HCT116 (cell line): ENCODE measurements around the gene TBX2. TPM values are rescaled to one million over a fixed set of nuclear protein-coding genes. Genes with fewer than 3 reads are reported as not detected.

Source experiments
- ATAC-seq: fragments of 200-7000 bp; cut with Tn5 transposase; 2 replicates; pipeline ENCODE4 v1.9.1; 2020; ENCODE audit warnings: mild to moderate bottlenecking, moderate library complexity
- BruUV-seq: library from RNA; stranded (reverse); fragments of 400-500 nt; replicated peaks from 2 replicates; lab custom pipeline; 2021; lab: Mats Ljungman, UMichigan
- CTCF ChIA-PET: fragments of 300-600 bp; sonication (Branson Sonifier 250); formaldehyde crosslinking; loops from one replicate; lab custom pipeline; 2021; ENCODE audit warnings: antibody characterized with exemption; lab: Charles Lee
- POLR2A ChIA-PET: fragments of 300-600, 350-600 bp; sonication (Branson Sonifier 250); formaldehyde crosslinking; loops from one replicate; lab custom pipeline; 2021; ENCODE audit warnings: antibody characterized with exemption; lab: Charles Lee
- RAD21 ChIA-PET, 2 experiments: fragments of 300-600 bp; sonication (Branson Sonifier 250); formaldehyde crosslinking; loops; one replicate each; lab custom pipeline; 2023; ENCODE audit warnings: low total read pairs in 2 of 2; ENCODE audit not compliant: uncharacterized antibody in 2 of 2, unreplicated experiment in 2 of 2, low non-redundant PET in 1 of 2; lab: Charles Lee
- DNase-seq: peaks from one replicate; pipeline ENCODE4 v3.0.0-alpha.2; 2010; ENCODE audit warnings: low read depth, low spot score
- H2AFZ ChIP-seq: fragments of 200-600 bp; shearing (Covaris generic), sonication (generic); 2 replicates; pipeline ENCODE4 v1.6.1; 2017; ENCODE audit warnings: low read depth, mixed run types, mixed read lengths, antibody characterized with exemption, low read length; ENCODE audit not compliant: poor library complexity, severe bottlenecking
- H3K27ac ChIP-seq: 2 replicates; pipeline ENCODE4 v1.5.1; 2012; ENCODE audit warnings: low read depth, low read length
- H3K27me3 ChIP-seq: fragments of 200-600 bp; sonication (generic); 2 replicates; pipeline ENCODE4 v1.6.1; 2016; ENCODE audit warnings: mixed run types, low read length, mixed read lengths; ENCODE audit not compliant: insufficient read depth
- H3K36me3 ChIP-seq, 2 experiments: fragments of 200-500 bp in 1 of 2; fragments of 200-600 bp in 1 of 2; sonication (Bioruptor generic) in 1 of 2; sonication (generic) in 1 of 2; 2 replicates each; pipeline versions ENCODE4 v1.5.1 to v1.6.1; 2014 to 2016; ENCODE audit warnings: low read length in 2 of 2, inconsistent platforms in 1 of 2, mixed read lengths in 1 of 2, mixed run types in 1 of 2; ENCODE audit not compliant: insufficient read depth in 2 of 2, control insufficient read depth in 1 of 2
- H3K4me1 ChIP-seq, 2 experiments: fragments of 200-600 bp in 1 of 2; sonication (generic) in 1 of 2; 2 replicates each; pipeline versions ENCODE4 v1.5.1 to v1.6.1; 2012 to 2017; ENCODE audit warnings: low read length in 2 of 2, inconsistent platforms in 1 of 2, mild to moderate bottlenecking in 1 of 2, mixed read lengths in 1 of 2, mixed run types in 1 of 2, moderate library complexity in 1 of 2; ENCODE audit not compliant: insufficient read depth in 2 of 2, control insufficient read depth in 1 of 2
- H3K4me2 ChIP-seq: fragments of 200-600 bp; sonication (generic); 2 replicates; pipeline ENCODE4 v1.6.1; 2017; ENCODE audit warnings: mixed run types, low read length, mixed read lengths
- H3K4me3 ChIP-seq, 2 experiments: fragments of 200-600 bp in 1 of 2; sonication (generic) in 1 of 2; replicated peaks in 1 of 2; 2 replicates each; pipeline ENCODE4 v1.5.1; 2011 to 2016; ENCODE audit warnings: low read length in 2 of 2, control low read depth in 1 of 2, low read depth in 1 of 2, mild to moderate bottlenecking in 1 of 2, mixed read lengths in 1 of 2, mixed run types in 1 of 2
- H3K79me2 ChIP-seq: fragments of 200-600 bp; sonication (generic); 2 replicates; pipeline ENCODE4 v1.6.1; 2017; ENCODE audit warnings: mild to moderate bottlenecking, mixed run types, low read length, moderate library complexity, mixed read lengths; ENCODE audit not compliant: insufficient read depth
- H3K9ac ChIP-seq: fragments of 200-600 bp; sonication (generic); 2 replicates; pipeline ENCODE4 v1.6.1; 2016; ENCODE audit warnings: low read length, mixed read lengths
- H3K9me2 ChIP-seq: fragments of 200-600 bp; sonication (generic), shearing (Covaris generic); 2 replicates; pipeline ENCODE4 v1.6.1; 2017; ENCODE audit warnings: mixed run types, mild to moderate bottlenecking, moderate library complexity; ENCODE audit not compliant: insufficient read depth
- H3K9me3 ChIP-seq, 2 experiments: fragments of 200-500 bp in 1 of 2; fragments of 200-600 bp in 1 of 2; sonication (Bioruptor generic) in 1 of 2; sonication (generic) in 1 of 2; 2 replicates each; pipeline ENCODE4 v1.6.1; 2014 to 2017; ENCODE audit warnings: low read length in 2 of 2, mixed read lengths in 2 of 2, inconsistent platforms in 1 of 2, low read depth in 1 of 2, mild to moderate bottlenecking in 1 of 2, mixed run types in 1 of 2, moderate library complexity in 1 of 2; ENCODE audit not compliant: control insufficient read depth in 1 of 2, insufficient read depth in 1 of 2
- H4K20me1 ChIP-seq: fragments of 200-600 bp; sonication (generic), shearing (Covaris generic); 2 replicates; pipeline ENCODE4 v1.6.1; 2017; ENCODE audit warnings: mixed run types, mild to moderate bottlenecking, moderate library complexity; ENCODE audit not compliant: insufficient read depth
- CTCF ChIP-seq, 3 experiments: fragments of 200-600 bp in 1 of 3; sonication (generic) in 1 of 3; IDR thresholded peaks in 2 of 3; conservative IDR thresholded peaks in 1 of 3; 2 replicates each; pipeline ENCODE4 v1.5.1; 2012 to 2017; ENCODE audit warnings: low read depth in 2 of 3, low read length in 2 of 3, antibody characterized with exemption in 1 of 3, borderline replicate concordance in 1 of 3, control low read depth in 1 of 3, mild to moderate bottlenecking in 1 of 3, mixed read lengths in 1 of 3, mixed run types in 1 of 3, moderate library complexity in 1 of 3; ENCODE audit not compliant: insufficient read depth in 1 of 3
- EGR1 ChIP-seq: IDR thresholded peaks from 2 replicates; pipeline ENCODE4 v1.6.1; 2012; ENCODE audit warnings: low read depth
- POLR2A ChIP-seq: IDR thresholded peaks from 2 replicates; pipeline ENCODE4 v1.7.0; 2011; ENCODE audit warnings: borderline replicate concordance; ENCODE audit not compliant: insufficient read depth, insufficient read length; ENCODE audit errors: extremely low read depth
- POLR2AphosphoS5 ChIP-seq: IDR thresholded peaks from 2 replicates; pipeline ENCODE4 v1.6.1; 2011; ENCODE audit warnings: mild to moderate bottlenecking, low read depth, low read length, moderate library complexity
- SIN3A ChIP-seq: IDR thresholded peaks from 2 replicates; pipeline ENCODE4 v1.6.1; 2012; ENCODE audit warnings: low read depth
- SP1 ChIP-seq: IDR thresholded peaks from 2 replicates; pipeline ENCODE4 v1.6.1; 2012; ENCODE audit warnings: low read depth
- SRF ChIP-seq: IDR thresholded peaks from 2 replicates; pipeline ENCODE4 v1.6.1; 2012; ENCODE audit warnings: low read depth
- YY1 ChIP-seq: IDR thresholded peaks from 2 replicates; pipeline ENCODE4 v1.6.1; 2011; ENCODE audit warnings: low read length, low read depth, moderate library complexity, mild to moderate bottlenecking; ENCODE audit not compliant: insufficient replicate concordance; ENCODE audit errors: extremely low read depth
- ZBTB33 ChIP-seq: IDR thresholded peaks from 2 replicates; pipeline ENCODE4 v1.6.1; 2011; ENCODE audit warnings: mild to moderate bottlenecking, low read length, moderate library complexity; ENCODE audit not compliant: insufficient replicate concordance; ENCODE audit errors: extremely low read depth
- ZFX ChIP-seq: fragments of 450-650 bp; IDR thresholded peaks from 2 replicates; pipeline ENCODE4 v1.6.1; 2017
- intact Hi-C: fragments of 100-400 bp; cut with micrococcal nuclease; formaldehyde crosslinking; loops from 2 replicates; pipeline ENCODE4 v1.10.0; 2022
- total RNA-seq: library from RNA; stranded (reverse); gene quantifications from one replicate; pipeline ENCODE4 v1.2.1, GENCODE V29; 2021; ENCODE audit not compliant: unreplicated experiment

Gene TBX2
- total RNA-seq, 1 experiment from 2014 or later: 0.71 TPM

- ChIA-PET POLR2A (no interaction called here), RAD21 (no interaction called here), CTCF (interaction anchor here (1.0 kb wide), 1 partner anchor 9 kb away, joined by 3 read pairs; no protein-coding TSS in a partner anchor)
- ATAC-seq (no peak), DNase-seq (no peak)
- Histone ChIP-seq H3K4me3 (no peak overlapping the region), H2AFZ (no peak overlapping the region), H3K9ac (no peak overlapping the region), H3K27ac (no peak overlapping the region), H3K27me3 (no peaks in the 10 kb centered on the region), H3K36me3 (no peaks in the 10 kb centered on the region), H3K9me3 (no peaks in the 10 kb centered on the region), H3K4me2 (no peak overlapping the region), H4K20me1 (no peaks in the 10 kb centered on the region), H3K4me1 (no peaks in the 10 kb centered on the region), H3K79me2 (no peaks in the 10 kb centered on the region), H3K9me2 (no peaks in the 10 kb centered on the region)
- TF ChIP-seq SP1 (no peak), POLR2AphosphoS5 (no peak), ZBTB33 (no peak), POLR2A (no peak), SIN3A (no peak), ZFX (no peak), SRF (no peak), EGR1 (no peak), YY1 (no peak), CTCF (IDR thresholded peaks at IDR 0.05 in 2 of 3, conservative IDR thresholded peaks at IDR 0.05 in 1 of 3; ENCODE audit: borderline replicate concordance in 1 of 3, insufficient read depth in 1 of 3, low read depth in 2 of 3, low read length in 2 of 3) (no peak)
- intact Hi-C loops: no loop called here
- BruUV-seq: no TSS peak
Measured at GRCh38 chr17:61380836-61381525, 18.7 kb upstream of the TBX2 start.
